ENCODE measurements around the gene HSCB.
"Not testable (repeated sequence)": the region's sequence is repeated elsewhere in the genome, so short reads cannot be mapped to it uniquely, and the experiment has no call there.

DNA sequence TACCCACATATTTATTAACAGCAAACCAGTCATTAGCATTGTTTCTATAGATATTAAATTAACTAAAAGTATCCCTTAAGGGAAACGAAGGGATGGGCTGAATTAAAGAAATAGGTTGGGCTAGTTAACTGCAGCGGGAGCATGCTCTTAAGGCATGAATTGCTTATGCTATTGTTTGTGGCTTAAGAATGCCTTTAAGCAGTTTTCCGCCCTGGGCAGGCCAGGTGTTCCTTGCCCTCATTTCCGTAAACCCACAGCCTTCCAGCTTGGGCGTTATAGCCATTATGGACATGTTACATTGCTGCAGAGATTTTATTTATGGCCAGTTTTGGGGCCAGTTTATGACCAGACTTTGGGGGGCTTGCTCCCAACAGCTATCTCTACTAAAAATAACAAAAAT, 63.6 kb downstream of the HSCB start:
- not testable (repeated sequence) for TF ChIP-seq POLR2AphosphoS5 (IDR thresholded peaks at IDR 0.05)
- TF ChIP-seq, protein P1, sequence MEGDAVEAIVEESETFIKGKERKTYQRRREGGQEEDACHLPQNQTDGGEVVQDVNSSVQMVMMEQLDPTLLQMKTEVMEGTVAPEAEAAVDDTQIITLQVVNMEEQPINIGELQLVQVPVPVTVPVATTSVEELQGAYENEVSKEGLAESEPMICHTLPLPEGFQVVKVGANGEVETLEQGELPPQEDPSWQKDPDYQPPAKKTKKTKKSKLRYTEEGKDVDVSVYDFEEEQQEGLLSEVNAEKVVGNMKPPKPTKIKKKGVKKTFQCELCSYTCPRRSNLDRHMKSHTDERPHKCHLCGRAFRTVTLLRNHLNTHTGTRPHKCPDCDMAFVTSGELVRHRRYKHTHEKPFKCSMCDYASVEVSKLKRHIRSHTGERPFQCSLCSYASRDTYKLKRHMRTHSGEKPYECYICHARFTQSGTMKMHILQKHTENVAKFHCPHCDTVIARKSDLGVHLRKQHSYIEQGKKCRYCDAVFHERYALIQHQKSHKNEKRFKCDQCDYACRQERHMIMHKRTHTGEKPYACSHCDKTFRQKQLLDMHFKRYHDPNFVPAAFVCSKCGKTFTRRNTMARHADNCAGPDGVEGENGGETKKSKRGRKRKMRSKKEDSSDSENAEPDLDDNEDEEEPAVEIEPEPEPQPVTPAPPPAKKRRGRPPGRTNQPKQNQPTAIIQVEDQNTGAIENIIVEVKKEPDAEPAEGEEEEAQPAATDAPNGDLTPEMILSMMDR (IDR thresholded peaks at IDR 0.05), result not testable (repeated sequence)

Measured in sigmoid colon (tissue), 4 donors.